ENCODE data around the gene NUP133.
A peak's percentile ranks its signal among the peaks of the same experiment; 100 is the strongest.

NUP133 gene

GRCh38 chr1:229410692-229411433 is 97.3 kb downstream of the NUP133 start (continued):
- TF ChIP-seq ZNF184 (tag by site-specific recombination; IDR thresholded peaks at IDR 0.05) (no peak), ZNF302 (tag by site-specific recombination; IDR thresholded peaks at IDR 0.05; ENCODE audit: low read depth) (no peak), ZNF530 (tag by site-specific recombination; IDR thresholded peaks at IDR 0.05; ENCODE audit: low read depth) (no peak), ZNF626 (tag by site-specific recombination; IDR thresholded peaks at IDR 0.05) (no peak), ZFHX2 (tag by site-specific recombination; conservative IDR thresholded peaks at IDR 0.05) (peak; percentile 61), ZNF521 (tag by site-specific recombination; IDR thresholded peaks at IDR 0.05) (no peak), ZNF16 (tag by site-specific recombination; IDR thresholded peaks at IDR 0.05; ENCODE audit: low read depth) (no peak), ZNF211 (tag by site-specific recombination; IDR thresholded peaks at IDR 0.05; ENCODE audit: low read depth) (no peak), ZNF473 (tag by site-specific recombination; IDR thresholded peaks at IDR 0.05) (no peak), ZNF335 (tag by site-specific recombination; conservative IDR thresholded peaks at IDR 0.05) (peak; percentile 80), ZNF658 (tag by site-specific recombination; IDR thresholded peaks at IDR 0.05) (no peak), OSR2 (tag by site-specific recombination; IDR thresholded peaks at IDR 0.05) (peak; percentile 51; the same call in 1 of the 2 replicates), ZNF169 (tag by site-specific recombination; IDR thresholded peaks at IDR 0.05) (no peak), SP2 (tag by site-specific recombination; IDR thresholded peaks at IDR 0.05) (peak; percentile 47), SP3 (tag by site-specific recombination; IDR thresholded peaks at IDR 0.05) (peak; percentile 48), ZNF132 (tag by site-specific recombination; IDR thresholded peaks at IDR 0.05; ENCODE audit: borderline replicate concordance) (no peak), ZNF10 (tag by site-specific recombination; IDR thresholded peaks at IDR 0.05) (peak; percentile 81), ZNF18 (tag by site-specific recombination; IDR thresholded peaks at IDR 0.05) (0 out of 2 replicates have a peak, but pooled peaks have one; percentile 13), ZNF221 (tag by site-specific recombination; IDR thresholded peaks at IDR 0.05; ENCODE audit: borderline replicate concordance) (no peak), WT1 (tag by site-specific recombination; IDR thresholded peaks at IDR 0.05) (peak; percentile 91), PRDM4 (tag by site-specific recombination; IDR thresholded peaks at IDR 0.05) (no peak), ZNF239 (tag by site-specific recombination; IDR thresholded peaks at IDR 0.05) (no peak), ZIC2 (tag by site-specific recombination; IDR thresholded peaks at IDR 0.05) (peak; percentile 98), PATZ1 (tag by site-specific recombination; IDR thresholded peaks at IDR 0.05) (peak; percentile 63), ZNF280D (tag by site-specific recombination; IDR thresholded peaks at IDR 0.05) (no peak), ZNF513 (tag by site-specific recombination; IDR thresholded peaks at IDR 0.05) (no peak), ZNF19 (tag by site-specific recombination; IDR thresholded peaks at IDR 0.05; ENCODE audit: low read depth) (no peak), ZNF560 (tag by site-specific recombination; IDR thresholded peaks at IDR 0.05; ENCODE audit: borderline replicate concordance) (no peak), KLF10 (tag by site-specific recombination; IDR thresholded peaks at IDR 0.05) (0 out of 2 replicates have a peak, but pooled peaks have one; percentile 27), ZFP3 (tag by site-specific recombination; IDR thresholded peaks at IDR 0.05; ENCODE audit: low read depth) (no peak), ZNF785 (tag by site-specific recombination; IDR thresholded peaks at IDR 0.05) (no peak)
